GM18508 (cell line): Measurements from ENCODE around the gene SGPP1.
"Not testable (repeated sequence)": the region's sequence is repeated elsewhere in the genome, so short reads cannot be mapped to it uniquely, and the experiment has no call there.

ENCODE experiments used
- ATAC-seq: cut with Tn5 transposase; IDR thresholded peaks from one replicate; pipeline ENCODE4 v1.9.1; 2021; ENCODE audit warnings: moderate number of reproducible peaks; ENCODE audit not compliant: insufficient read depth, unreplicated experiment

Gene SGPP1

GRCh38 chr14:63727736-63728728 lies at the start of gene SGPP1:
SGPP1 (minus strand) TSS chr14:63728065; CDS start chr14:63727944, 121 bp downstream.
- ATAC-seq = no peak

- ATAC-seq = no peak
Measured at GRCh38 chr14:63777024-63777423, 49.2 kb upstream of the SGPP1 start.

- no peak for ATAC-seq
Measured at GRCh38 chr14:63773504-63773903, 45.6 kb upstream of the SGPP1 start.

GRCh38 chr14:63770187-63770807 lies 42.4 kb upstream of the SGPP1 start:
- no peak for ATAC-seq

- ATAC-seq = no peak
Measured at GRCh38 chr14:63766611-63767010, 38.7 kb upstream of the SGPP1 start.

GRCh38 chr14:63764620-63765139 lies 36.8 kb upstream of the SGPP1 start:
- ATAC-seq = no peak

GRCh38 chr14:63764103-63764502 lies 36.2 kb upstream of the SGPP1 start:
- ATAC-seq = no peak

- ATAC-seq = no peak
Measured at GRCh38 chr14:63761351-63762117, 33.7 kb upstream of the SGPP1 start.

GRCh38 chr14:63760014-63760413 lies 32.1 kb upstream of the SGPP1 start:
- ATAC-seq = no peak

- ATAC-seq = peak; percentile 85
Measured at GRCh38 chr14:63759456-63759855, 31.6 kb upstream of the SGPP1 start.

- ATAC-seq = no peak
Measured at GRCh38 chr14:63757211-63757610, 29.3 kb upstream of the SGPP1 start.

GRCh38 chr14:63752449-63753169 lies 24.7 kb upstream of the SGPP1 start:
- ATAC-seq = no peak

- ATAC-seq = not testable (repeated sequence)
Measured at GRCh38 chr14:63751076-63751475, 23.2 kb upstream of the SGPP1 start.

- no peak for ATAC-seq
Measured at GRCh38 chr14:63747846-63748245, 20.0 kb upstream of the SGPP1 start.

GRCh38 chr14:63745858-63746425 lies 18.1 kb upstream of the SGPP1 start:
- peak; percentile 65 for ATAC-seq

- no peak for ATAC-seq
Measured at GRCh38 chr14:63745272-63745671, 17.4 kb upstream of the SGPP1 start.

- ATAC-seq = peak; percentile 91
Measured at GRCh38 chr14:63737582-63738006, 9.7 kb upstream of the SGPP1 start.

- ATAC-seq = no peak
Measured at GRCh38 chr14:63735720-63736119, 7.9 kb upstream of the SGPP1 start.

- ATAC-seq = no peak
Measured at GRCh38 chr14:63730659-63731058, 2.8 kb upstream of the SGPP1 start.
